ENCODE data around the gene TMA7B. TPM values are rescaled to one million over a fixed set of nuclear protein-coding genes. Genes with fewer than 3 reads are reported as not detected.

The TMA7B gene
- total and polyA plus RNA-seq, 12 donors = not detected

DNA sequence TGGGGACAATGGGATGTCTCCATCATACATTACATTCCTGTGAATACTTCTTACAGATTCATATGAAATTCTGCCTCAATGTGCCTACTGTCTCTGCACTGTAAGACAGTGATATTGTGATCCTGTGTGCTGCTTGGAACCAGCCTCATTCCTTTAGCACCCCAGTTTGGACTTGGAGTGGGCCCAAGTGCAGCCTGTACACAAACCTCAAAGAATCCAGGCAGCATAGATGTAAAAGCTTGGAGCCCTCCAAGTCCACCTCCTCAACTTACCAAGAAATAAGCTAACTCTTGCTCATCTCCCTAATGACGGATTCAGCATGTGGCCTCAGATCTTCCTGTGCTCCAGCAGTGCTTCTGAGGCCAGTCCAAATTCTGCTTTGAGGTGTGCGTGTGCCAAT lies 34.9 kb upstream of the TMA7B start:
- Histone ChIP-seq H3K27ac (no peak overlapping the region), H3K27me3 (peaks cover 0 to 71% (median 55%) of the 10 kb centered on the region in 7 donors), H3K36me3 (no peaks in the 10 kb centered on the region), H3K9me3 (no peaks in the 10 kb centered on the region), H3K4me1 (peaks cover 0 to 27% (median 0%) of the 10 kb centered on the region in 9 donors), H3K4me3 (no peak overlapping the region)
- ATAC-seq (no peak), DNase-seq (no peak)
- intact Hi-C loops (cut with DNase I) = no loop called here
- 85 to 87% methylated on average over 2 of the region's 2 CpGs for WGBS, 2 donors
- TF ChIP-seq, protein P1, sequence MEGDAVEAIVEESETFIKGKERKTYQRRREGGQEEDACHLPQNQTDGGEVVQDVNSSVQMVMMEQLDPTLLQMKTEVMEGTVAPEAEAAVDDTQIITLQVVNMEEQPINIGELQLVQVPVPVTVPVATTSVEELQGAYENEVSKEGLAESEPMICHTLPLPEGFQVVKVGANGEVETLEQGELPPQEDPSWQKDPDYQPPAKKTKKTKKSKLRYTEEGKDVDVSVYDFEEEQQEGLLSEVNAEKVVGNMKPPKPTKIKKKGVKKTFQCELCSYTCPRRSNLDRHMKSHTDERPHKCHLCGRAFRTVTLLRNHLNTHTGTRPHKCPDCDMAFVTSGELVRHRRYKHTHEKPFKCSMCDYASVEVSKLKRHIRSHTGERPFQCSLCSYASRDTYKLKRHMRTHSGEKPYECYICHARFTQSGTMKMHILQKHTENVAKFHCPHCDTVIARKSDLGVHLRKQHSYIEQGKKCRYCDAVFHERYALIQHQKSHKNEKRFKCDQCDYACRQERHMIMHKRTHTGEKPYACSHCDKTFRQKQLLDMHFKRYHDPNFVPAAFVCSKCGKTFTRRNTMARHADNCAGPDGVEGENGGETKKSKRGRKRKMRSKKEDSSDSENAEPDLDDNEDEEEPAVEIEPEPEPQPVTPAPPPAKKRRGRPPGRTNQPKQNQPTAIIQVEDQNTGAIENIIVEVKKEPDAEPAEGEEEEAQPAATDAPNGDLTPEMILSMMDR (IDR thresholded peaks at IDR 0.05) = no peak

DNA sequence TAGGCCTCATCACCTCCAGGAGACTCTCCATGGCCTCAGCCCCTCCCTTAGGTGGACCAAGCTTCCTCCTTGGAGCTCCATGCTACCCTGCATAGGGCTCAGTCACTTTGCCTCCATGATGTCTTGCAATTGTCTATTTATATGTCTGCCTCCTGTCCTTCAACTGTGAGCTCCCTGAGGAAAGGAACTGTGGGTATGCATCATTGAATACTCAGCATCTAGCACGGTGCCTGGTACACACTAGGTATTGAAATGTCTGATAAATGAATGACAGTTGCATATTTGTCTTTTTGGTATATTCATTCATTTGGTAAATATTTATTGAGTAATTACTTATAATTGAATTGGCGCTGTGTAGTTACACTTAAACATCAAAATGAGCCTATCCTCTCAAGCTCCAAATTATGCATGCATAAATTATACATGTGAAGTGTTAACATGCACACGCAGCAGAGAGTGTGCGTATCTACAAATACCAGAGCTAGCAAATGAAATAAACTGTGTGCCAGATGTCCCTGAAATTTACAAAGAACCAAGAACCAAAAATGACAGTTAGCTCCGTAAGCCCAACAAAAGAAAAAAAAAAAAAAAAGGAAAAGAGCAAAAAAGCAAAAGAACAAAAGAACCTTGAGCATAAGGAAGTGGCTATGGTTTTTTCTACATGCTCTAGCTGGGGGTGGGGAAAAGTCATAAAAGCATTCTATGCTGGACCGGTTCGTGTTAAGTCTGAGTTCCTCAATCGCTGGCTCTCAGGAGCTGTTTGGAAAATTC lies 34.1 kb upstream of the TMA7B start:
- TF ChIP-seq, protein P1 (IDR thresholded peaks at IDR 0.05) = no peak
- H3K36me3 ChIP-seq = no peaks in the 10 kb centered on the region
- intact Hi-C loops (cut with DNase I) = no loop called here
- no peak overlapping the region for H3K4me3 ChIP-seq
- H3K9me3 ChIP-seq = no peaks in the 10 kb centered on the region
- ATAC-seq (no peak), DNase-seq (no peak)
- no peak overlapping the region for H3K27ac ChIP-seq
- peaks cover 0 to 78% (median 59%) of the 10 kb centered on the region in 7 donors for H3K27me3 ChIP-seq
- peaks cover 0 to 35% (median 0%) of the 10 kb centered on the region in 9 donors for H3K4me1 ChIP-seq
- 66 to 73% methylated on average over 8 of the region's 8 CpGs for WGBS, 2 donors

DNA sequence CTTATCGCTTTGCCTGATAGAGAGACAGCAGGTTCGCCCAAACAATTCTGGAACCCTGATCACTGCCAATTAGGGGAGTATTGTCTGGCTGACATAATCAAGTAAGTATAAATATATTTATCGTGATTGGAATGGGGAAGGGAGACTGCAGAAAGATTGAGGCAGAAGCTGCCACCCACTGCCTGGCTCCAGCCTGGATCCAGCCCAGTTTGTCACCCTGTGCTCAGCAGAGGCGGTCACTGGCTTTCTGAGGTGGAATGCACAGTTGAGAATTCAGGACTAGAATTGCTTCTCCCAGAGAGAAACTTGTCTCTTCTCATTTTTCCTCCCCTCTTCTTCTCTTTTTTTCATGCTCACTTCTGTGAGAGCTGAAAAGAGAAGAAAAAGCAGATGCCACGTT lies 33.4 kb upstream of the TMA7B start:
- Histone ChIP-seq H3K27me3 (peaks cover 0 to 81% (median 63%) of the 10 kb centered on the region in 7 donors), H3K4me3 (no peak overlapping the region), H3K27ac (no peak overlapping the region), H3K9me3 (no peaks in the 10 kb centered on the region), H3K4me1 (peaks cover 0 to 40% (median 0%) of the 10 kb centered on the region in 9 donors), H3K36me3 (no peaks in the 10 kb centered on the region)
- DNase-seq (no peak), ATAC-seq (no peak)
- WGBS, 2 donors = 72 to 76% methylated on average over 5 of the region's 5 CpGs
- intact Hi-C loops (cut with DNase I) = no loop called here
- TF ChIP-seq, protein P1 (IDR thresholded peaks at IDR 0.05) = no peak

DNA sequence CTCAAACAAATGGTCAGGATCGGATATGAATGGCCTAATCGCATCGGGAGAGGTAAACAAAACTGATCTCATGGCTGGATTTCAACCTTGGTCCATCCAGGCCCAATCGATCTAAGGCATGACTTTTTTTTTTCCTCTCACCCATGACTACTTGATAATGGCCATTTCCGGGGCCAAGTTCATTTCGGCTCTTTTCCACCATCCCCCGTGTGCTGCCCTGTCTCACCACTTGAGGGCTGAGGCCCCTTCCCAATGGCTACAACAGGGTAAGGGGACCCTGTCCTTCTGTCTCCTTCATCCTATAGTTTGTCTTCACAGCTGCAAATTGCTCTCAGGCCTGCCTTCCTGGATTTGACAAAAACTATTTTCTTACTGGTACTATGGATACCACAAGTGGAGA lies 32.7 kb upstream of the TMA7B start:
- ATAC-seq (no peak), DNase-seq (no peak)
- TF ChIP-seq, protein P1 (IDR thresholded peaks at IDR 0.05) = no peak
- Histone ChIP-seq H3K27me3 (peaks cover 0 to 88% (median 62%) of the 10 kb centered on the region in 7 donors), H3K9me3 (no peaks in the 10 kb centered on the region), H3K4me1 (peaks cover 0 to 40% (median 0%) of the 10 kb centered on the region in 9 donors), H3K27ac (no peak overlapping the region), H3K4me3 (no peak overlapping the region), H3K36me3 (no peaks in the 10 kb centered on the region)
- intact Hi-C loops (cut with DNase I) = no loop called here
- 53 to 57% methylated on average over 7 of the region's 7 CpGs for WGBS, 2 donors

Data from heart right ventricle (tissue), 16 donors.